Keratinocyte (primary cell): Measurements from ENCODE around the gene CHEK2. TPM values are rescaled to one million over a fixed set of nuclear protein-coding genes. Genes with fewer than 3 reads are reported as not detected.

Source experiments
- DNase-seq: peaks from one replicate; pipeline ENCODE4 v3.0.0-alpha.2; 2011; ENCODE audit warnings: low read depth, missing footprints, low spot score
- FAIRE-seq: peaks from 2 replicates; lab custom pipeline; 2011; peaks lifted over from hg19 to GRCh38; lab: Jason Lieb, UNC
- H2AFZ ChIP-seq: 2 replicates; pipeline ENCODE4 v1.6.0; 2012; ENCODE audit warnings: low read length, control low read depth, inconsistent platforms; ENCODE audit not compliant: control insufficient read depth
- H3K27ac ChIP-seq: 2 replicates; pipeline ENCODE4 v1.5.1; 2011; ENCODE audit warnings: low read length; ENCODE audit not compliant: control insufficient read depth, insufficient read depth
- H3K27me3 ChIP-seq: 3 replicates; pipeline ENCODE4 v1.6.0; 2011; ENCODE audit warnings: low read length; ENCODE audit not compliant: control insufficient read depth, insufficient read depth; ENCODE audit errors: extremely low read depth
- H3K36me3 ChIP-seq, 2 experiments: 2 replicates in 1 of 2; 3 replicates in 1 of 2; pipeline ENCODE4 v1.5.1; 2011; ENCODE audit warnings: low read length in 2 of 2, mild to moderate bottlenecking in 1 of 2; ENCODE audit not compliant: control insufficient read depth in 2 of 2, insufficient read depth in 2 of 2; ENCODE audit errors: extremely low read depth in 1 of 2
- H3K4me1 ChIP-seq: 3 replicates; pipeline ENCODE4 v1.5.1; 2011; ENCODE audit warnings: low read length; ENCODE audit not compliant: control insufficient read depth, insufficient read depth; ENCODE audit errors: extremely low read depth
- H3K4me2 ChIP-seq: 3 replicates; pipeline ENCODE4 v1.6.0; 2011; ENCODE audit warnings: low read depth, low read length; ENCODE audit not compliant: control insufficient read depth, insufficient read depth; ENCODE audit errors: extremely low read depth
- H3K4me3 ChIP-seq, 3 experiments: fragments of 200-600 bp in 1 of 3; sonication (generic) in 1 of 3; 2 replicates in 2 of 3; 3 replicates in 1 of 3; pipeline ENCODE4 v1.5.1; 2011 to 2016; ENCODE audit warnings: low read length in 3 of 3, mild to moderate bottlenecking in 3 of 3, control low read depth in 2 of 3, inconsistent platforms in 1 of 3, low read depth in 1 of 3, mixed read lengths in 1 of 3, mixed run types in 1 of 3, moderate library complexity in 1 of 3; ENCODE audit not compliant: control insufficient read depth in 2 of 3, insufficient read depth in 2 of 3; ENCODE audit errors: extremely low read depth in 1 of 3
- H3K79me2 ChIP-seq: 2 replicates; pipeline ENCODE4 v1.6.0; 2012; ENCODE audit warnings: low read length; ENCODE audit not compliant: control insufficient read depth, insufficient read depth
- H3K9ac ChIP-seq: 3 replicates; pipeline ENCODE4 v1.6.0; 2011; ENCODE audit warnings: low read length; ENCODE audit not compliant: control insufficient read depth, insufficient read depth; ENCODE audit errors: extremely low read depth
- H3K9me1 ChIP-seq: 3 replicates; pipeline ENCODE4 v1.6.0; 2011; ENCODE audit warnings: low read length; ENCODE audit not compliant: control insufficient read depth, insufficient read depth; ENCODE audit errors: extremely low read depth
- H3K9me3 ChIP-seq: 2 replicates; pipeline ENCODE4 v1.5.1; 2012; ENCODE audit warnings: low read depth, low read length; ENCODE audit not compliant: control insufficient read depth
- H4K20me1 ChIP-seq: 3 replicates; pipeline ENCODE4 v1.6.0; 2011; ENCODE audit warnings: low read length; ENCODE audit not compliant: control insufficient read depth, insufficient read depth; ENCODE audit errors: extremely low read depth
- CTCF ChIP-seq, 3 experiments: IDR thresholded peaks in 1 of 3; conservative IDR thresholded peaks in 1 of 3; optimal IDR thresholded peaks in 1 of 3; 2 replicates in 2 of 3; 3 replicates in 1 of 3; pipeline versions ENCODE3 to v1.5.1; 2011; ENCODE audit warnings: low read length in 3 of 3, mild to moderate bottlenecking in 3 of 3, moderate library complexity in 2 of 3, control low read depth in 1 of 3, inconsistent platforms in 1 of 3; ENCODE audit not compliant: insufficient read depth in 2 of 3; ENCODE audit errors: extremely low read depth in 1 of 3
- EZH2 ChIP-seq: IDR thresholded peaks from one replicate; pipeline ENCODE4 v1.6.1; 2012; ENCODE audit warnings: inconsistent platforms, mild to moderate bottlenecking, low read length, moderate library complexity
- dilution Hi-C: fragments of 300-500 bp; cut with MboI; formaldehyde crosslinking; loops from one replicate; pipeline ENCODE4 v1.7.0; 2020; ENCODE audit warnings: low sequenced_read_pairs; ENCODE audit not compliant: extremely low pct_ligation_motif_present
- polyA plus RNA-seq, 5 experiments: library from polyadenylated mRNA; depleted of rRNA in 3 of 5; stranded (reverse) in 3 of 5; stranded (forward) in 1 of 5; unstranded in 1 of 5; fragments of >200 nt; gene quantifications; 1 replicate in 1 of 5; 2 replicates in 3 of 5; 3 replicates in 1 of 5; pipeline versions ENCODE4 v1.2.1 to v1.2.3, GENCODE V29; 2011 to 2012; ENCODE audit warnings: missing spikeins in 2 of 5, low read depth in 1 of 5, low replicate concordance in 1 of 5

Gene CHEK2
- polyA plus RNA-seq, 1 donor (not counting 4 experiments of a cell fraction or from before 2014, with no cell fraction given), result 28.2 TPM

DNA sequence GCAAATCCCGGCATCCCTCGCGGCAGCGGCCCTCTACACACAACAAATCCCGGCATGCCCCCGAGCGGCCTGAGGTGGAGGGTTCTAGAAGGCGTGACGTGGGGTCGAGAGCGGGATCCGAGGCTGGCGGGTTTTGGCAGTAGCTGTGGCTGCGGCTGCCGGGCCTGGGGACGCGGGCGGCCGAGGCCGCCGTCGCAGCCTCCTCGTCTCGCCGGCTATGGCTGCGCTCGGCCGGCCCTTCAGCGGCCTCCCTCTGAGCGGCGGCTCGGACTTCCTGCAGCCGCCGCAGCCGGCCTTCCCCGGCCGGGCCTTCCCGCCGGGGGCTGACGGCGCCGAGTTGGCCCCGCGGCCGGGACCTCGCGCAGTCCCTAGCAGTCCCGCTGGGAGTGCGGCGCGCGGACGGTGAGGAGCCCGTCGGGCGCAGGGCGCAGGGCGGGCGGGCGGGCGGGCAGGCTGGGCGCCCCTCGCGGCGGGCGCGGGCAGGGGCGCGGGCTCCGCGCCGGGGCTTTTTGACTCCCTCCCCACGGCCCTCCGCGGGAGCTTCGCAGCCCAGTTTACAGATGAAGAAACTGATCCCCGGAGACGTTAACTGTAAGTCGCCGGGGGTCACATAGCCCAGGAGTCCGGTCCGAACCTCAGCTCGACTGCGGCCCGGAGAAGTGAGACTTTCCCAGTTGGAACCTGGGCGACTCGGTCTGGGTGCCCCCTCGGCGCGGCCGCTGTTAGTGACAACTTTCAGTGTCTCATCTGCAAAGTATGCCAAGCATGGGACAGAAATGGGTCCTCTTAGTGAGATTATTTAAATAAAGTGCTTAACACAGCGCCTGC is 31.2 kb upstream of the CHEK2 start, which contains the start of gene CCDC117:
CCDC117 (plus strand) TSS at position 63 of the 828 bp plus-strand sequence; CDS start at position 218, 155 bp downstream.
- Histone ChIP-seq H3K4me3 (peak within 1 kb of the TSS; percentile 64 to 92 (median 77)), H3K9me1 (no peaks in the 10 kb centered on the region), H3K27ac (peak within 1 kb of the TSS; percentile 67), H3K79me2 (peaks cover 39% of the 10 kb centered on the region), H3K9ac (peak within 1 kb of the TSS; percentile 84), H3K27me3 (no peaks in the 10 kb centered on the region), H3K9me3 (no peaks in the 10 kb centered on the region), H3K36me3 (peaks cover 0 to 2% of the 10 kb centered on the region in 2 experiments), H3K4me2 (peak within 1 kb of the TSS; percentile 97), H4K20me1 (no peaks in the 10 kb centered on the region), H2AFZ (peak within 1 kb of the TSS; percentile 70), H3K4me1 (peaks cover 16% of the 10 kb centered on the region)
- DNase-seq, result no peak
- FAIRE-seq, result no peak
- dilution Hi-C loops, result no loop called here
- TF ChIP-seq EZH2 (no peak), CTCF (optimal IDR thresholded peaks at IDR 0.05 in 1 of 3, IDR thresholded peaks at IDR 0.05 in 1 of 3, conservative IDR thresholded peaks at IDR 0.05 in 1 of 3; ENCODE audit: extremely low read depth in 1 of 3, insufficient read depth in 2 of 3, low read length in 3 of 3) (peak in 1 of 3 experiments; percentile 13)

DNA sequence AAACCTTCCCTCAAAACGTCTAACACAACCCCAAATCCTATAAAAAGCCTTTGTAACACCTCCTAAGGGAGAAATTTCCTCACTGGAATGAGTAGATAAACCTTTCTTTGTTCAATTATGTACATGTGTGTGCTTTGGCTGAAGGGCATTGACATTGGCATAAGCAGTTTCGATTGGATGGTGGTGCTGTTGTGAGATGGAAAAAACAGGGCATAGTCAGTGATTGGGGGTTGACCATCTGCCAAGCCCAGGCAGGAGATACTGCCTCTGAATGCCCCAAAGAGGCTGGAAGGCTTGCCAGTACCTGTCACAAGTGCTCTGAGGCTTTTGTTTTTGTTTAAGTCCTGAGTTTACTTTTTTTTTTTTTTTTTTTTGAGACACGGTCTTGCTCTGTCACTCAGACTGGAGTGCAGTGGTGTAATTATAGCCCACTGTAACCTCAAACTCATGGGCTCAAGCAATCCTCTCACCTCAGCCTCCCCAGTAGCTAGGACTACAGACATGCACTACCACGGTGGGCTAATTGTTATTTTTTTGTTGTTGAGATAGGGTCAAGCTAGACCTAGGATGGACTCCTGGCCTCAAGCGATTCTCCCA is 29.7 kb upstream of the CHEK2 start:
- Histone ChIP-seq H3K9me3 (no peaks in the 10 kb centered on the region), H3K79me2 (peaks cover 26% of the 10 kb centered on the region), H3K4me2 (peak overlapping the region; percentile 25), H3K4me1 (peaks cover 16% of the 10 kb centered on the region), H3K4me3 (no peak overlapping the region), H4K20me1 (no peaks in the 10 kb centered on the region), H3K9me1 (no peaks in the 10 kb centered on the region), H3K36me3 (no peaks in the 10 kb centered on the region), H3K27ac (no peak overlapping the region), H3K9ac (no peak overlapping the region), H3K27me3 (no peaks in the 10 kb centered on the region), H2AFZ (peak overlapping the region; percentile 22)
- DNase-seq (no peak), FAIRE-seq (peak; percentile 29)
- TF ChIP-seq EZH2, result no peak
- no peak for TF ChIP-seq CTCF (optimal IDR thresholded peaks at IDR 0.05 in 1 of 3, IDR thresholded peaks at IDR 0.05 in 1 of 3, conservative IDR thresholded peaks at IDR 0.05 in 1 of 3; ENCODE audit: extremely low read depth in 1 of 3, insufficient read depth in 2 of 3, low read length in 3 of 3)
- dilution Hi-C loops, result no loop called here
